Endothelial cell of umbilical vein (primary cell): ENCODE data around the gene ADAMTS6. TPM values are rescaled to one million over a fixed set of nuclear protein-coding genes. Genes with fewer than 3 reads are reported as not detected.

Experiments used
- BruUV-seq: library from RNA; stranded (reverse); fragments of 400-500 nt; replicated peaks from 2 replicates; lab custom pipeline; 2021; lab: Mats Ljungman, UMichigan
- CTCF ChIA-PET: fragments of 300-600, 350-600 bp; sonication (Branson Sonifier 250); formaldehyde crosslinking; loops from one replicate; lab custom pipeline; 2021; ENCODE audit warnings: antibody characterized with exemption, inconsistent platforms; lab: Charles Lee
- POLR2A ChIA-PET: fragments of 300-600, 350-600 bp; sonication (Branson Sonifier 250); formaldehyde crosslinking; loops from one replicate; lab custom pipeline; 2021; ENCODE audit warnings: antibody characterized with exemption, inconsistent platforms; lab: Charles Lee
- DNase-seq: peaks from one replicate; pipeline ENCODE4 v3.0.0-alpha.2; 2011; ENCODE audit warnings: low read depth, low spot score
- FAIRE-seq: peaks from 2 replicates; lab custom pipeline; 2011; peaks lifted over from hg19 to GRCh38; lab: Jason Lieb, UNC
- H2AFZ ChIP-seq: 2 replicates; pipeline ENCODE4 v1.6.0; 2012; ENCODE audit warnings: low read depth, low read length, control low read depth, inconsistent platforms
- H3K27ac ChIP-seq: 2 replicates; pipeline ENCODE4 v1.5.1; 2011; ENCODE audit warnings: low read depth, mild to moderate bottlenecking, control low read depth, low read length, moderate library complexity; ENCODE audit not compliant: insufficient read depth
- H3K27me3 ChIP-seq, 2 experiments: 2 replicates each; pipeline versions ENCODE4 v1.6.0 to v1.6.1; 2011; ENCODE audit warnings: low read length in 2 of 2, mixed read lengths in 1 of 2; ENCODE audit not compliant: control insufficient read depth in 2 of 2, insufficient read depth in 2 of 2
- H3K36me3 ChIP-seq, 2 experiments: 2 replicates in 1 of 2; 3 replicates in 1 of 2; pipeline ENCODE4 v1.5.1; 2011; ENCODE audit warnings: low read length in 2 of 2, mild to moderate bottlenecking in 1 of 2, moderate library complexity in 1 of 2; ENCODE audit not compliant: control insufficient read depth in 2 of 2, insufficient read depth in 2 of 2; ENCODE audit errors: extremely low read depth in 1 of 2
- H3K4me1 ChIP-seq: 3 replicates; pipeline ENCODE4 v1.5.1; 2011; ENCODE audit warnings: mild to moderate bottlenecking, low read length; ENCODE audit not compliant: control insufficient read depth, insufficient read depth; ENCODE audit errors: extremely low read depth
- H3K4me2 ChIP-seq: 2 replicates; pipeline ENCODE4 v1.6.1; 2011; ENCODE audit warnings: low read length, control low read depth, mixed read lengths; ENCODE audit not compliant: insufficient read depth
- H3K4me3 ChIP-seq, 3 experiments: fragments of 200-600 bp in 1 of 3; sonication (generic), shearing (Covaris generic) in 1 of 3; replicated peaks in 1 of 3; 2 replicates each; pipeline ENCODE4 v1.5.1; 2011 to 2016; ENCODE audit warnings: control low read depth in 3 of 3, low read length in 3 of 3, mild to moderate bottlenecking in 2 of 3, inconsistent platforms in 1 of 3, low read depth in 1 of 3, moderate library complexity in 1 of 3; ENCODE audit not compliant: insufficient read depth in 1 of 3
- H3K79me2 ChIP-seq: 2 replicates; pipeline ENCODE4 v1.6.0; 2012; ENCODE audit warnings: low read length, inconsistent platforms; ENCODE audit not compliant: control insufficient read depth, insufficient read depth
- H3K9ac ChIP-seq: replicated peaks from 2 replicates; pipeline ENCODE3; 2011; ENCODE audit warnings: low read length, control low read depth; ENCODE audit not compliant: insufficient read depth; ENCODE audit errors: extremely low read depth
- H3K9me1 ChIP-seq: replicated peaks from 3 replicates; pipeline ENCODE4 v1.6.0; 2011; ENCODE audit warnings: mild to moderate bottlenecking, low read length; ENCODE audit not compliant: control insufficient read depth, insufficient read depth; ENCODE audit errors: extremely low read depth
- H3K9me3 ChIP-seq: replicated peaks from 2 replicates; pipeline ENCODE4 v1.5.1; 2012; ENCODE audit warnings: low read length, inconsistent platforms; ENCODE audit not compliant: control insufficient read depth, insufficient read depth
- H4K20me1 ChIP-seq: replicated peaks from 2 replicates; pipeline ENCODE3; 2011; ENCODE audit warnings: mild to moderate bottlenecking, low read length; ENCODE audit not compliant: control insufficient read depth, insufficient read depth; ENCODE audit errors: extremely low read depth
- EZH2 ChIP-seq: IDR thresholded peaks from 2 replicates; pipeline ENCODE4 v1.6.1; 2012; ENCODE audit warnings: borderline replicate concordance, low read depth, mild to moderate bottlenecking, moderate library complexity, low read length, inconsistent platforms; ENCODE audit not compliant: severe bottlenecking
- FOS ChIP-seq: IDR thresholded peaks from 2 replicates; pipeline ENCODE4 v1.6.1; 2011; ENCODE audit warnings: mild to moderate bottlenecking, low read length, moderate library complexity, borderline replicate concordance; ENCODE audit not compliant: insufficient read depth
- GATA2 ChIP-seq: IDR thresholded peaks from 2 replicates; pipeline ENCODE4 v1.7.0; 2011; ENCODE audit warnings: low read depth, mild to moderate bottlenecking, moderate library complexity, mixed read lengths, low read length; ENCODE audit not compliant: insufficient read length, insufficient read depth
- JUN ChIP-seq: IDR thresholded peaks from 2 replicates; pipeline ENCODE4 v1.6.1; 2011; ENCODE audit warnings: borderline replicate concordance, low read depth; ENCODE audit not compliant: insufficient read length, insufficient read depth
- MAX ChIP-seq: IDR thresholded peaks from 2 replicates; pipeline ENCODE4 v1.6.1; 2011; ENCODE audit not compliant: insufficient read depth, insufficient read length
- MYC ChIP-seq: IDR thresholded peaks from one replicate; pipeline ENCODE4 v1.6.1; 2011; ENCODE audit warnings: mild to moderate bottlenecking, low read depth, low read length
- POLR2A ChIP-seq: IDR thresholded peaks from 2 replicates; pipeline ENCODE4 v1.6.1; 2012; ENCODE audit warnings: low read depth, mild to moderate bottlenecking, control low read depth, low read length
- POLR2AphosphoS5 ChIP-seq: IDR thresholded peaks from 2 replicates; pipeline ENCODE4 v1.6.1; 2012; ENCODE audit warnings: low read depth, mild to moderate bottlenecking, control low read depth, low read length, moderate library complexity; ENCODE audit not compliant: insufficient read depth
- dilution Hi-C: fragments of 300-500 bp; cut with MboI; formaldehyde crosslinking; loops from one replicate; pipeline ENCODE4 v1.15.0; 2019; ENCODE audit warnings: low sequenced_read_pairs; ENCODE audit not compliant: extremely low pct_ligation_motif_present
- intact Hi-C: fragments of 100-400 bp; cut with micrococcal nuclease; formaldehyde crosslinking; loops from one replicate; pipeline ENCODE4 v1.10.0; 2022
- polyA plus RNA-seq, 4 experiments: library from polyadenylated mRNA; depleted of rRNA in 3 of 4; stranded (reverse) in 3 of 4; unstranded in 1 of 4; fragments of >200 nt; gene quantifications; 2 replicates each; pipeline versions ENCODE4 v1.2.1 to v1.2.3, GENCODE V29; 2011 to 2012; ENCODE audit warnings: missing spikeins in 1 of 4
- total RNA-seq: library from RNA; stranded (reverse); gene quantifications from 2 replicates; pipeline ENCODE4 v1.2.3, GENCODE V29; 2021
- TF ChIP-seq, protein P1 (sequence below), 2 donors: IDR thresholded peaks; 1 replicate in 1 of 2; 2 replicates in 1 of 2; pipeline ENCODE4 v1.5.1; 2011; ENCODE audit warnings: low read length in 2 of 2, mild to moderate bottlenecking in 2 of 2, moderate library complexity in 2 of 2, control low read depth in 1 of 2, inconsistent platforms in 1 of 2, low read depth in 1 of 2; ENCODE audit not compliant: insufficient read depth in 1 of 2; ENCODE audit errors: extremely low read depth in 1 of 2

ADAMTS6 gene
- total and polyA plus RNA-seq, 2 donors (not counting 3 experiments of a cell fraction or from before 2014, with no cell fraction given) = 20.4 to 43.4 TPM

DNA sequence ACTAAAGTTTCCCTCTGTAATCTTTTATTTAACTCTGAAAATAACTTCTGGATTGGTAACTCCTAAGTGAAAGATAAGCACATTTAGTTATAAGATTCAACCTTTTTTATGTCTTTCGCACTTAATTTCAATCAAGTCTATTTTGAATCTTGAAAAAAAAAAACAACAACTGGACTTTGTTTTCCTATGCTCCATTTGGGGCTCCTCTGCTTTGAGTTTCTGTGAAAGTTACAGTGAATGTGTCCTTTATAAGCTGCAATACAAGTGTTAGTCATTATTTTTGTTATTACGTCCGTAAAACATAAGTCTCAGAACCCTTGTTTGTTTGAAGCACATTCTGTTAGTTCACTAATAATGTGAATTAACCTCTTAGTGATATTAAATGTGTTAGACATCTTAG lies 276.8 kb downstream of the ADAMTS6 start:
- intact Hi-C loops = no loop called here
- Histone ChIP-seq H3K4me3 (no peak overlapping the region), H4K20me1 (no peaks in the 10 kb centered on the region), H3K9me1 (no peaks in the 10 kb centered on the region), H3K27ac (peak overlapping the region; percentile 32), H3K9me3 (no peaks in the 10 kb centered on the region), H3K27me3 (no peaks in the 10 kb centered on the region), H3K79me2 (no peaks in the 10 kb centered on the region), H3K4me2 (no peak overlapping the region), H3K4me1 (peaks cover 49% of the 10 kb centered on the region), H3K9ac (no peak overlapping the region), H3K36me3 (peaks cover 0 to 4% of the 10 kb centered on the region in 2 experiments), H2AFZ (no peak overlapping the region)
- TF ChIP-seq, protein P1, sequence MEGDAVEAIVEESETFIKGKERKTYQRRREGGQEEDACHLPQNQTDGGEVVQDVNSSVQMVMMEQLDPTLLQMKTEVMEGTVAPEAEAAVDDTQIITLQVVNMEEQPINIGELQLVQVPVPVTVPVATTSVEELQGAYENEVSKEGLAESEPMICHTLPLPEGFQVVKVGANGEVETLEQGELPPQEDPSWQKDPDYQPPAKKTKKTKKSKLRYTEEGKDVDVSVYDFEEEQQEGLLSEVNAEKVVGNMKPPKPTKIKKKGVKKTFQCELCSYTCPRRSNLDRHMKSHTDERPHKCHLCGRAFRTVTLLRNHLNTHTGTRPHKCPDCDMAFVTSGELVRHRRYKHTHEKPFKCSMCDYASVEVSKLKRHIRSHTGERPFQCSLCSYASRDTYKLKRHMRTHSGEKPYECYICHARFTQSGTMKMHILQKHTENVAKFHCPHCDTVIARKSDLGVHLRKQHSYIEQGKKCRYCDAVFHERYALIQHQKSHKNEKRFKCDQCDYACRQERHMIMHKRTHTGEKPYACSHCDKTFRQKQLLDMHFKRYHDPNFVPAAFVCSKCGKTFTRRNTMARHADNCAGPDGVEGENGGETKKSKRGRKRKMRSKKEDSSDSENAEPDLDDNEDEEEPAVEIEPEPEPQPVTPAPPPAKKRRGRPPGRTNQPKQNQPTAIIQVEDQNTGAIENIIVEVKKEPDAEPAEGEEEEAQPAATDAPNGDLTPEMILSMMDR (IDR thresholded peaks at IDR 0.05; ENCODE audit: extremely low read depth in 1 of 2, insufficient read depth in 1 of 2, low read depth in 1 of 2, low read length in 2 of 2) = no peak
- TF ChIP-seq POLR2A (no peak), MAX (no peak), GATA2 (no peak), FOS (no peak), MYC (no peak), POLR2AphosphoS5 (no peak), JUN (no peak), EZH2 (no peak)
- BruUV-seq = no TSS peak
- FAIRE-seq (no peak), DNase-seq (no peak)
- ChIA-PET CTCF (interaction anchor here (1.3 kb wide), 1 partner anchor 278 kb away, joined by 5 read pairs; no protein-coding TSS in a partner anchor), POLR2A (no interaction called here)
- dilution Hi-C loops = no loop called here
